Choroid plexus epithelial cell (primary cell): ENCODE measurements around the gene SAMD15.

Experiments used
- DNase-seq: peaks from one replicate; pipeline ENCODE4 v3.0.0-alpha.2; 2010; ENCODE audit warnings: low read depth
- H3K4me3 ChIP-seq: 2 replicates; pipeline ENCODE4 v1.5.1; 2011; ENCODE audit warnings: low read depth, mild to moderate bottlenecking, control low read depth, low read length, moderate library complexity
- TF ChIP-seq, protein P1 (sequence below): conservative IDR thresholded peaks from 2 replicates; pipeline ENCODE4 v1.5.1; 2011; ENCODE audit warnings: low read depth, mild to moderate bottlenecking, control low read depth, inconsistent platforms, low read length, moderate library complexity

The SAMD15 gene

DNA sequence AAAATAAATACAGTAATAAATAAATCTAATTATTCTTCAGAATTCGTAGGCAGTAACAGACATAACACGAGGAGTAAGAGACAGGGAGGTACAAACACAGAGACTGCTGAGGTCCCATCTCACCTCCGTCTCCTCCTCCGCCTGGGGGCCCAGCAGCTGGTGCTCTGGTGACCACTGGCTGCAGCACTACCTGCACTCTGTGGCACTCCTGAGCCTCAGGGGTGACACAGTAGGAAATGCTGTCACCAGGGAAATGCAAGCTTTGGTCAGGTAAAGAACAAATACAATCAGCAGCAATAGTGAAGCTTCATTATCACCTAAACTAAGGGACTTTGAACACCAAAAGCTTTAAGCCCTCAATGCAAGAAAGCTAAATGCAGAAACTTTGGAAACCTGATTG lies 36.8 kb upstream of the SAMD15 start:
- no peak overlapping the region for H3K4me3 ChIP-seq
- no peak for DNase-seq
- TF ChIP-seq, protein P1, sequence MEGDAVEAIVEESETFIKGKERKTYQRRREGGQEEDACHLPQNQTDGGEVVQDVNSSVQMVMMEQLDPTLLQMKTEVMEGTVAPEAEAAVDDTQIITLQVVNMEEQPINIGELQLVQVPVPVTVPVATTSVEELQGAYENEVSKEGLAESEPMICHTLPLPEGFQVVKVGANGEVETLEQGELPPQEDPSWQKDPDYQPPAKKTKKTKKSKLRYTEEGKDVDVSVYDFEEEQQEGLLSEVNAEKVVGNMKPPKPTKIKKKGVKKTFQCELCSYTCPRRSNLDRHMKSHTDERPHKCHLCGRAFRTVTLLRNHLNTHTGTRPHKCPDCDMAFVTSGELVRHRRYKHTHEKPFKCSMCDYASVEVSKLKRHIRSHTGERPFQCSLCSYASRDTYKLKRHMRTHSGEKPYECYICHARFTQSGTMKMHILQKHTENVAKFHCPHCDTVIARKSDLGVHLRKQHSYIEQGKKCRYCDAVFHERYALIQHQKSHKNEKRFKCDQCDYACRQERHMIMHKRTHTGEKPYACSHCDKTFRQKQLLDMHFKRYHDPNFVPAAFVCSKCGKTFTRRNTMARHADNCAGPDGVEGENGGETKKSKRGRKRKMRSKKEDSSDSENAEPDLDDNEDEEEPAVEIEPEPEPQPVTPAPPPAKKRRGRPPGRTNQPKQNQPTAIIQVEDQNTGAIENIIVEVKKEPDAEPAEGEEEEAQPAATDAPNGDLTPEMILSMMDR = no peak

- DNase-seq = no peak
- TF ChIP-seq, protein P1 = no peak
- no peak overlapping the region for H3K4me3 ChIP-seq
Observed at GRCh38 chr14:77342726-77343397, 34.3 kb upstream of the SAMD15 start.

DNA sequence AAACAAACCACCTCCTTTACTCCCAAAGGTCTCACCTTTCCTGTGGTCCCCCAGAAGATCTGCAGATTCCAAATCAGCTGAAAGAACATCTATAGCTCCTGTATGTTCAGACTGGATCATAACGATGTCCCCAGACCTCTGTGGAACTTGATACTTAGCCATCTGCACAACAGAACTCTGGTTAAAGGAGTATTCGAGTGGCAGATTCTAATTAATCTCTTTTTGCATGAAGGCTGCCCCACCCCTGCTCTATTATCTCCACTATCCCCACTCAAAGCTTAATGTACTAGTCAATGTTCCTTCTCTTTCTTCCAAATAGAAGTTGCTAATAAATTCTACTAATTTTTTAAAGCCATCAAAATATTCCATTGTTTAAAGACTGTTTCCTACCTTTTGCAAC lies 33.5 kb upstream of the SAMD15 start:
- no peak for DNase-seq
- TF ChIP-seq, protein P1 = no peak

GRCh38 chr14:77344377-77344996 lies 32.7 kb upstream of the SAMD15 start:
- H3K4me3 ChIP-seq = no peak overlapping the region
- TF ChIP-seq, protein P1 = no peak
- DNase-seq = peak; percentile 14

More for the DNA sequence above, 33.5 kb upstream of the SAMD15 start:
- no peak overlapping the region for H3K4me3 ChIP-seq

GRCh38 chr14:77346495-77346894 lies 30.7 kb upstream of the SAMD15 start:
- H3K4me3 ChIP-seq = no peak overlapping the region
- TF ChIP-seq, protein P1 = no peak
- no peak for DNase-seq

- TF ChIP-seq, protein P1 = no peak
- DNase-seq = peak; percentile 28
- no peak overlapping the region for H3K4me3 ChIP-seq
Observed at GRCh38 chr14:77347751-77348150, 29.4 kb upstream of the SAMD15 start.

GRCh38 chr14:77353469-77354141 lies 23.6 kb upstream of the SAMD15 start:
- TF ChIP-seq, protein P1 = no peak
- no peak for DNase-seq
- H3K4me3 ChIP-seq = no peak overlapping the region
